WTC11 (cell line): Measurements from ENCODE around the gene PLP2.

Experiments
- ATF1 ChIP-seq: sonication (generic); formaldehyde crosslinking; IDR thresholded peaks from 2 replicates; pipeline ENCODE4 v1.8.1; 2023; ENCODE audit warnings: mild to moderate bottlenecking, moderate library complexity, missing genetic modification reagents
- CBFB ChIP-seq: sonication (generic); formaldehyde crosslinking; IDR thresholded peaks from 2 replicates; pipeline ENCODE4 v1.8.1; 2022; ENCODE audit warnings: mild to moderate bottlenecking, low read depth, missing genetic modification reagents
- CREM ChIP-seq: sonication (generic); formaldehyde crosslinking; IDR thresholded peaks from 2 replicates; pipeline ENCODE4 v1.8.1; 2022; ENCODE audit warnings: mild to moderate bottlenecking, missing genetic modification reagents, moderate library complexity
- CTCF ChIP-seq: fragments of 200-600 bp; IDR thresholded peaks from 2 replicates; pipeline ENCODE4 v1.8.0; 2022; ENCODE audit warnings: antibody characterized with exemption
- ESRRA ChIP-seq: sonication (generic); formaldehyde crosslinking; IDR thresholded peaks from 2 replicates; pipeline ENCODE4 v1.8.1; 2022; ENCODE audit warnings: mild to moderate bottlenecking, missing genetic modification reagents, borderline replicate concordance
- GTF2I ChIP-seq: fragments of 250-450 bp; sonication (Bioruptor Pico); conservative IDR thresholded peaks from 2 replicates; pipeline ENCODE4 v1.4.0; 2021; ENCODE audit warnings: mild to moderate bottlenecking
- HMGXB4 ChIP-seq: sonication (generic); formaldehyde crosslinking; IDR thresholded peaks from 2 replicates; pipeline ENCODE4 v1.8.1; 2023; ENCODE audit warnings: mild to moderate bottlenecking, moderate library complexity, missing genetic modification reagents
- IRF2 ChIP-seq: sonication (generic); formaldehyde crosslinking; IDR thresholded peaks from 2 replicates; pipeline ENCODE4 v1.8.0; 2022; ENCODE audit warnings: low read depth, missing genetic modification reagents, borderline replicate concordance
- JAZF1 ChIP-seq: fragments of 250-450 bp; sonication (Bioruptor Pico); IDR thresholded peaks from 2 replicates; pipeline ENCODE4 v1.9.0; 2021; ENCODE audit warnings: moderate library complexity, mild to moderate bottlenecking, inconsistent platforms
- MAX ChIP-seq: sonication (generic); formaldehyde crosslinking; IDR thresholded peaks from 2 replicates; pipeline ENCODE4 v1.8.0; 2022; ENCODE audit warnings: mild to moderate bottlenecking, missing genetic modification reagents
- PREB ChIP-seq: sonication (generic); formaldehyde crosslinking; IDR thresholded peaks from 2 replicates; pipeline ENCODE4 v1.8.1; 2022; ENCODE audit warnings: mild to moderate bottlenecking, missing genetic modification reagents, moderate library complexity, borderline replicate concordance
- TEAD4 ChIP-seq: sonication (generic); formaldehyde crosslinking; IDR thresholded peaks from 2 replicates; pipeline ENCODE4 v1.8.0; 2022; ENCODE audit warnings: mild to moderate bottlenecking, missing genetic modification reagents
- USF2 ChIP-seq: sonication (generic); formaldehyde crosslinking; IDR thresholded peaks from 2 replicates; pipeline ENCODE4 v1.8.1; 2023; ENCODE audit warnings: mild to moderate bottlenecking, missing genetic modification reagents, moderate library complexity

GRCh38 chrX:49204017-49204416 is 32.3 kb downstream of the PLP2 start:
- TF ChIP-seq CTCF (no peak), CBFB (CRISPR knock-in tag) (no peak), IRF2 (CRISPR knock-in tag) (no peak), MAX (CRISPR knock-in tag) (no peak), TEAD4 (CRISPR knock-in tag) (no peak), ATF1 (CRISPR knock-in tag) (no peak), USF2 (no peak), ESRRA (CRISPR knock-in tag) (no peak), JAZF1 (CRISPR knock-in tag) (no peak), PREB (no peak), GTF2I (no peak), CREM (no peak), HMGXB4 (CRISPR knock-in tag) (no peak)
